Transverse colon (tissue), 3 donors: ENCODE measurements around the gene CHRNA9.

Source experiments
- CTCF ChIP-seq, 5 experiments: fragments of 200-600 bp in 3 of 5; fragments of 450-650 bp in 2 of 5; sonication (generic) in 3 of 5; IDR thresholded peaks; 1 replicate in 2 of 5; 2 replicates in 3 of 5; pipeline ENCODE4 v1.5.1; 2016 to 2017; ENCODE audit warnings: antibody characterized with exemption in 5 of 5, inconsistent platforms in 3 of 5, mild to moderate bottlenecking in 2 of 5, moderate library complexity in 1 of 5
- POLR2A ChIP-seq: fragments of 450-650 bp; IDR thresholded peaks from one replicate; pipeline ENCODE4 v1.6.1; 2016; ENCODE audit warnings: antibody characterized with exemption, mild to moderate bottlenecking, moderate library complexity

GRCh38 chr4:40288566-40288965 lies 46.6 kb upstream of the CHRNA9 start:
- TF ChIP-seq CTCF (IDR thresholded peaks at IDR 0.05): no peak
- no peak for TF ChIP-seq POLR2A
